T-helper 9 cell (primary cell): ENCODE measurements around the gene FIGNL2.
"Not testable (repeated sequence)": the region's sequence is repeated elsewhere in the genome, so short reads cannot be mapped to it uniquely, and the experiment has no call there.

Experiments
- DNase-seq: peaks from one replicate; pipeline ENCODE4 v3.0.0-alpha.2; 2020
- total RNA-seq, 2 donors: gene quantifications; one replicate each; lab custom pipeline; 2026; lab: John Stamatoyannopoulos, UW

FIGNL2 gene, protein sequence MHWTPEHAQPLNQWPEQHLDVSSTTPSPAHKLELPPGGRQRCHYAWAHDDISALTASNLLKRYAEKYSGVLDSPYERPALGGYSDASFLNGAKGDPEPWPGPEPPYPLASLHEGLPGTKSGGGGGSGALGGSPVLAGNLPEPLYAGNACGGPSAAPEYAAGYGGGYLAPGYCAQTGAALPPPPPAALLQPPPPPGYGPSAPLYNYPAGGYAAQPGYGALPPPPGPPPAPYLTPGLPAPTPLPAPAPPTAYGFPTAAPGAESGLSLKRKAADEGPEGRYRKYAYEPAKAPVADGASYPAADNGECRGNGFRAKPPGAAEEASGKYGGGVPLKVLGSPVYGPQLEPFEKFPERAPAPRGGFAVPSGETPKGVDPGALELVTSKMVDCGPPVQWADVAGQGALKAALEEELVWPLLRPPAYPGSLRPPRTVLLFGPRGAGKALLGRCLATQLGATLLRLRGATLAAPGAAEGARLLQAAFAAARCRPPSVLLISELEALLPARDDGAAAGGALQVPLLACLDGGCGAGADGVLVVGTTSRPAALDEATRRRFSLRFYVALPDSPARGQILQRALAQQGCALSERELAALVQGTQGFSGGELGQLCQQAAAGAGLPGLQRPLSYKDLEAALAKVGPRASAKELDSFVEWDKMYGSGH
- 0.91 to 1.7 reads per million in 2 donors for total RNA-seq

DNA sequence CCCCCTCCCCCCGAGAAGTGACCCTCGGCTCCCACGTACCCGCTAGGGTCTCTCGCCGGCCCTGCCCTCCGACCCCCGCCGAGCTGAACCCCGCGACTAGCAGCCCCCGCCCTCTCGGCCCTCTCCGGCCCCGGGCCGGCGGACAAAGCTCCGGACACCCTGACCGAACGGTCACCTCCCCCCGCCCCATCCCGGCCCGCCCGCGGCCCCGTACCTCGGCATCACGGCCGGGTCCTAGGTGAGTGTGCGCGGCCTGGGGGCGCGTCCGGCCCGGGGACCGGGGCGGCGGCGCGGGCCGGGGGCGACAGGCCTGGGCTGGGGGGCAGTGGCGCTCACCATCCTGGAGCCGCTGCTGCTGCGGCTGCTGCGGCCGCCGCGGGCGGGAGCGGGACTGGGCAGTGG is at the start of gene FIGNL2:
Gene FIGNL2 (minus strand): TSS at position 393 of the 402 bp plus-strand sequence. CDS start 26,305 bp downstream, outside the sequence.
- DNase-seq = no peak

DNA sequence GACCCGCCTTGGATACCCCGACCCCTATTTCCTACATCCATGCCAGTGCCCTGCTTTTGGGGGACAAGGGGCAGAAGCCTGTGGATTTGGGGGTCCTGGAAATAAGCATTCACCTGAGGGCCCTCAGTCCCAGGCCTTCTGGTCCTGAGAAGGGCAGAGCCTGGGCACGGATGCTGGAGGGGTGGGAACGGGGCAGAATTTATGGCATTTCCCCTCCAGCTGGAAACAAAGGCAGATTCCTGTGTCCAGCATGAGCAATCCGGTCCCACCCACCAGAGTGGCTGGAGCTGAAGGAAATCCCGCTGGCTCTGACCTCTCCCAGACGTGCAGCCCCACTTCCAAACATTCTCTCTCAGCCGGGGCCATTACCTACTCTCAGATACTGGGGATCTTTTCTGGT is 48.7 kb upstream of the FIGNL2 start:
- DNase-seq = no peak

DNA sequence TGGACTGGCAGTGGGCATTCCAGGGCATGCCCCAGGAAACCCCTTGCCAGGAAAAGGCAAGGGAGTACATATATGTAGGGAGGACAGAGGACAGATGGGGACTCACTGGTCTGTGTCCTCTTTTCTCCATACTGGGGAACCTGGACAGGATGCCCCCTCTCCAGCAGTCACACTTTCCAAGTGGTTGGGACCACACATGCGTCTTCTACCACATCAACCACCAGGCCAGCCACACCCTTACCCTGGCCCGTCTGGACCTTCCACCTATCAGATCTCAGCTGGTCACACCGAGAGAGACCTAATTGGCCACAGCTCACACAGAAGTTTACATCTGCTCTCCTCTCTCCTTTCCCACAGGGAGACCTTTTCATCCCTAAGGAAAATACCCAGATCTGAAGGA is 47.7 kb upstream of the FIGNL2 start:
- DNase-seq = no peak

DNA sequence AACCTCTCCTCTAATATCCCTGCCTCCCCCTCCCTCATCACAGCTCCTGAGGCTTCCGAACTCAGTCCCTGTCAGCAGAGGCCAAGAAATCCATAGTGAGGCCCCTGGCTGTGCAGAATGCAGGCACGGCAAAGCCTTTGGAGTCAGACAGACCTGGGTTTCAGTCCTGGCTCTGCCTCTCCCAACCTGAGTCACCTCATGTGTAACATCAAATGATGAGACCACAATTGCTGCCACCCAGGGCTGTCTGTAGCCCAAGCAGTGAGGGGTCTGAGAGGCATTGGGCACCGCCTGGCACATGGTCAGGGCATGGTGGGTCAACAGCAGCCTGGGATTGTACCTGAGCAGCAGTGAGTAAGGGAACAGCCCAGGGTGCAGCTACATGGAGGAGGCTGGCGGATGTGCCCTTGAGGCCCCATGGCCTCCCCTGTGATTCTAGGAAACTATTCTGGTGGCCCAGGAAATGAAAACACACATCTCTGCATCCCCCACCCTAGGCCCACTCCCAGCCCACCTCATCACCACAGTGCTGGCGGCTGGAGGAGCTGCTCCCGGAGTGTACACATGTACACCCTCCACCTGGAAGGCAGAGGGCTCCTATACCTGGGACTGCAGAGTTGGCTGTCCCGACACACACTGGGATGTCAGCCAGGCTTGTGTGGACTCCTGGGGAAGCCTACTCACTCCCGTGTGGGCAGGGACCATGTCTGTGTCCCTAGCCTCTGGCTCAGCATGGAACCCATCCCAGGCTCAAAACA is 47.0 kb upstream of the FIGNL2 start:
- no peak for DNase-seq

DNA sequence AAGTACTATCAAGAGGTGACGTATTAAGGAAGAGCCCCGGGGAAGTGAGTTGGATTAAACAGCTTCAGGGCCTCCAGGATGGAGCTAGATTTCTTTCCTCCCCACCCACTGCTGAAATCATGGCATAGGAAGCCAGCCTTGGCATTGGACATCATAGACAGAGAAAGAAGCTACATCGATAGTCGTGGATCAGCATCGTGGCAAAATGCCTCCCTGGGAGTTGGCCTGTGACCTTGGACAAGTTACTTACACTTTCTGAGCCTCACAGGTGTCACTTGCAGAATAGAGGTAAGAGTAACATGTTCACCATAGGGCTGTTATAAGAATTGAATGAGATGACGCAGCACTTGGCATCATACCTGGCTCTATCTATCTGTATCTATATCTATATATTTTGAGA is 45.3 kb upstream of the FIGNL2 start:
- DNase-seq = no peak

DNA sequence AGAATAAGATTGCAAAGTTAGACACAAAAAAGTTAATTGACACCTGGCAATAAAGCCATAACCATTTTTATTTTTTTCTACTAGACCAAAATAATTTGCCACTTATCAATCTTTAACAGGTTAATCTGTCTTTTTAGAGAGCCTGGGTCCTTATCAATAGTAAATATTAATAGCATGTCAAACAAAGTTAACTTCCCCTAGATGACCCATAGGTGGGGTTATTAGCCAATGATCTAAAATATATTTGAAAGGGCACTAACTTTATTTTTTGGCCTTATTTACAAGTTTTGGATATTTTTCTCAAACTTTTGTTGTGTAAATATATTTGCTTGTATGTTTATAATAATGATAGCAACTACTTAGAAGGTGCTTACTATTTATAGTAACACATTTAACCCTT is 43.3 kb upstream of the FIGNL2 start:
- DNase-seq = no peak

DNA sequence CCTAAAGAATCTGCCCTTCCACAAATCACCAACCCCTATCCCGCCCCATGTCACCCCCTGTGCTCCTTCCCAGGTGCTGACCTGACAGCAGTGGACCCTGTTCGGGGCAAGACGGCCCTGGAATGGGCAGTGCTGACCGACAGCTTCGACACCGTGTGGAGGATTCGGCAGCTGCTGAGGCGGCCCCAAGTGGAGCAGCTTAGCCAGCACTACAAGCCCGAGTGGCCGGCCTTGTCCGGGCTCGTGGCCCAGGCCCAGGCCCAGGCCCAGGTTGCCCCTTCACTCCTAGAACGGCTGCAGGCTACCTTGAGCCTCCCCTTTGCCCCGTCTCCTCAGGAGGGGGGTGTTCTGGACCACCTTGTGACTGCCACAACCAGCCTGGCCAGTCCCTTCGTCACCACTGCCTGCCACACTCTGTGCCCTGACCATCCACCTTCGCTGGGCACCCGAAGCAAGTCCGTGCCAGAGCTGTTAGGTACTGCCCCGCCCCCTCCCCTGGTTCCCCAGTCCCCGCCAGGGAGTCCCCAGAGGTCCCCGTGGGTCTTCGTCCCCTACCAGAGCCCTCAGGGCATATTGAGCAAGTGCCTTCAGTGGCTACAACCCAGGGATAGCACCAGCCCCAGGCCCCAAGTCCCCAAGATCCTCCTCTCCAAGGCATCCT is 42.1 kb upstream of the FIGNL2 start:
- no peak for DNase-seq

DNA sequence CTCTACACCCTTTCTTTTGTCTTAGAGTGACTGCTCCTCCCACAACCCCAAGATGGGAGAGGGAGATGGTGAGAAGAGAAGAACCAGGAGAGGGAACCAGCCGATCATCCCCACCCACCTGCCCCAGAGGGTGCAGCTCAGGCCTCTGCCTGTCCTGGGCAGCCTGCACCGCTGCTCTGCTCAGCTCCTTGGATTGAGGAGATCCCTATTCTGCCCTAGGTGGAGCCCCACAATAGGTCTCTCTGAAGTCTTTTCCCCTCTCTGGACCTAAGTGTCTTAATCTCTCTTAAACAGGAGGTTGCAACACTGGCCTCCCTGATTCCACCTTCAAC is 41.6 kb upstream of the FIGNL2 start:
- no peak for DNase-seq

DNA sequence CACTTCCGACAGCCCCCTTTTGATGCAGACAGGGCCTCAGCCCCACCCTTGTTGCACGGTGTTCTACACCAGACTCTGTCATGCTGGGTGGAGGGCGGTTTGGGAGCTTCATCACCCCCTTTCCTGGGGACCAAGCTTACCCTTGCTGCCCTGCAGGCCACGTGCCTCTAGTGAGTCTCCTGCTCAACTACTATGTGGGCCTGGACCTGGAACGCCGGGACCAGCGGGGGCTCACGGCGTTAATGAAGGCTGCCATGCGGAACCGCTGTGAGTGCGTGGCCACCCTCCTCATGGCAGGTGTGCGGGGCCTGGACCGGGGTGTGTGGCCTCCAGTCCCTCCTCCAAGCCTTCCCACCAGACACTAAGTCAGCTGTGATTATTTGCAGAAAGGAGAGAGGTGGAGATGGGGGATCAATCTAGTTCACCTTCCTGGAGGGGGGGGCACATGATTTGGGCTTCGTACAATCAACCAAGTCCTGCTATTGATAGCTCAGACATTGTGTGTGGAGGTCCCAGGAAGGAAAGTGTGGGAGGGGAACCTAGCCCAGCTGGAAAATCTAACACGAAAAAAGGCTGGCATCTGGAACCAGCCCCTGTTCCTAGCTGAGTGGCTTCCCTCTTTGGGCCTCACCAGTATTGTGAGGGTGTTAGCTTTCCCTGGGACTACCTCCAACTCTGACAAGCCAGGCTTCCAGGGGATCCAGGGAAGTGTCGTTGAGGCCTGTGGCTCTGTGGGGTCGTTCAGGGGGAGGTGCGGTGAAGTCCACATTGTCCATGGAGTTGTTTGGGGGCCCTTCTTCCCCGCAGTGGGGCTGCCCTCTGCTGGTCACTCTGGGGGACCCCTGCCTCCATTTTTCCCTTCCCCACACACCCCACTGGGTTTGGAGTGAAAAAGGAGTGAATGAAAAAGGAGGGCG is 41.0 kb upstream of the FIGNL2 start:
- DNase-seq = no peak

DNA sequence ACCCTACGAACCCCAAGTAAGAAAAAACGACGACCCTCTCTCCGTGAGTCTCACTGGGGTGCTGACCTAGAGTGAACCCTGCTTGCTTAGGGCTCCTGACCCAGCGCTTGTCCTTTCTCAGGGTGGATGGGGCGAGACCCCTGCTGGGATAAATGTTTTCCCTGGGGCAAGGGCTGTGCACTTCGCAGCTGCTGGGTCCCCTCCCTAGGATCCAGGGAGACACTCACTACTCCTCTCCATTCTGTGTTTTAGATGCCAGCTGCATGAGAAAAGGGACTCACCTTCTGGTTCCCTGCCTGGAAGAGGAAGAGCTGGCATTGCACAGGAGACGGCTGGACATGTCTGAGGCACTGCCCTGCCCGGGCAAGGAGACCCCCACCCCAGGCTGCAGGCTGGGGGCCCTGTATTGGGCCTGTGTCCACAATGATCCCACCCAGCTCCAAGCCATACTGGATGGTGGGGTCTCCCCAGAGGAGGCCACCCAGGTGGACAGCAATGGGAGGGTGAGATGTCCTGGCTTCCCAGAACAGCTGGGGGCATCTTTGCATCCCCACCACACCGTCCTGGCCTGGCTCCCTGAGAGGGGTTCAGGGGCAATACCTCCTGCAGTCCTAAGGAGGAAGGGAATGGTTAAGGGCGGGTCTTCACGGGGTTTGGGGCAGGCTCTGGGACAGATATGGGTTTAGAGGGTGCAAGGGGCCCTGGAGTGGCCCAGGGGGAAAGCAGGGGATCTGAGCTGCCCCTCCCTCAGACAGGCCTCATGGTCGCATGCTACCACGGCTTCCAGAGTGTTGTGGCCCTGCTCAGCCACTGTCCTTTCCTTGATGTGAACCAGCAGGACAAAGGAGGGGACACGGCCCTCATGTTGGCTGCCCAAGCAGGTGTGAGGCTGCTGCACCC is 40.0 kb upstream of the FIGNL2 start:
- no peak for DNase-seq

DNA sequence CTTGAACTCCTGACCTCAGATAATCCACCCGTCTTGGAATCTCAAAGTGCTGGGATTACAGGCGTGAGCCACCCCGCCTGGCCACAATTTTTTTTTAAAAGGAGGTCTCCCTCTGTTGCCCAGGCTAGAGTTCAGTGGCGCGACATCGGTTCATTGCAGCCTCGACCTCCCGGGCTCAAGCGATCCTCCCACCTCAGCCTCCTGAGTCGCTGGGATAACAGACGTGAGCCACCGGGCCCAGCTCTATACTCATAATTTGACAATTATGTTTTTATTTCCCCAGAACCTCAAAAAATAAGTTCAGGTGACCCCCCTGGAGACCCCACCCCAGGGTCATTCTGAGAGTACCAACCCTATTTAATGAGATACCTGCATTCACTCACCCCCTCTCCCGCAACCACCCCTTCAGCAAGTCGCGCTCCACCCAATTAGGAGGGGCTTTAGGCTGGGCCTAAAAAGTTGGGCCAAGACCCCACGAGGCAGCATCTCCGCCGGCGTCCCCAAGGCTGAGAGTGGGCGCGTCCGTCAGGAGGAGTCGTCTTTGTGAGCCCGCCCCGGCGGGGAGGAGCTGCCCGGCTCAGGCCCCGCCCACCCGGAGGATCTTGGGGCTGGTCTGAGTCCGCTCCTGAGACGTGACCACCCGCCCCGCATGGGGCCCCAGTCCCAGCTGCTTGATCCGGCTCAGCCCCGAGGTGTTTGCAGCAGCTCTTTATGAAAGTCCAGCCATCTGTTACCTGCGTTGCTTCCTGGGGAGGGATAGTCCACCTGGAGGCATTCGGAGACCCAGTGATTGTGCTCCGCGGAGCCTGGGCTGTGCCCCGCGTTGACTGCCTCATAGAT is 39.2 kb upstream of the FIGNL2 start, which contains the start of gene ANKRD33:
Gene ANKRD33 (plus strand): TSS at position 628 of the 840 bp plus-strand sequence. CDS start 84 bp downstream, at position 712.
- no peak for DNase-seq

DNA sequence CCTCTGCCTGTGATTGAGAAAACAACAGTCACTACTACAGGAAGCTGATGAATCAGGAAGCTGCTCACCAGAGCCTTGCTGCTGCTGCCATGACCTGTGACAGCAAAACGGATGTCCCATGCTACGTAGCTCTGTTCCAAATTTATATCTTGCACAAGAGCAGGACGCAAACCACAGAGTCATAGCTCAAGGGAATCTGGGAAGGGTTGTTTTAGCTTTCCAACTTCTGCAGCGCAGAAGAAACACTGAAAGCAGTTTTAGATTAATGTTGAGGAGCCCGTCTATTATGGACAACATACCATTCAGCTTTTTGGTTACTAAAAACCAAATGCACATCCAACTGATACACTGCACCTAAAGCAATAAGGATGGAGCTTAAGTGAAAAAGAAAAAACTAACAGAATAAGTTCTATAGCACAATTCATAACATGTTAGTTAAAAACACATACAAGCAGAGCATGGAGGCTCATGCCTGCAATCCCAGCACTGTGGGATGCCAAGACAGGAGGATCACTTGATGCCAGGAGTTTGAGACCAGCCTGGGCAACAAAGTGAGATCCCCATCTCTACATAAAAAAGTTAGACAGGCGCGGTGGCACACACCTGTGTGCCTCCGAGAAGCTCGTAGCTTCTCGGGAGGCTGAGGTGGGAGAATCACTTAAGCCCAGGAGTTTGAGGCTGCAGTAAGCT is 37.6 kb upstream of the FIGNL2 start:
- DNase-seq = no peak

DNA sequence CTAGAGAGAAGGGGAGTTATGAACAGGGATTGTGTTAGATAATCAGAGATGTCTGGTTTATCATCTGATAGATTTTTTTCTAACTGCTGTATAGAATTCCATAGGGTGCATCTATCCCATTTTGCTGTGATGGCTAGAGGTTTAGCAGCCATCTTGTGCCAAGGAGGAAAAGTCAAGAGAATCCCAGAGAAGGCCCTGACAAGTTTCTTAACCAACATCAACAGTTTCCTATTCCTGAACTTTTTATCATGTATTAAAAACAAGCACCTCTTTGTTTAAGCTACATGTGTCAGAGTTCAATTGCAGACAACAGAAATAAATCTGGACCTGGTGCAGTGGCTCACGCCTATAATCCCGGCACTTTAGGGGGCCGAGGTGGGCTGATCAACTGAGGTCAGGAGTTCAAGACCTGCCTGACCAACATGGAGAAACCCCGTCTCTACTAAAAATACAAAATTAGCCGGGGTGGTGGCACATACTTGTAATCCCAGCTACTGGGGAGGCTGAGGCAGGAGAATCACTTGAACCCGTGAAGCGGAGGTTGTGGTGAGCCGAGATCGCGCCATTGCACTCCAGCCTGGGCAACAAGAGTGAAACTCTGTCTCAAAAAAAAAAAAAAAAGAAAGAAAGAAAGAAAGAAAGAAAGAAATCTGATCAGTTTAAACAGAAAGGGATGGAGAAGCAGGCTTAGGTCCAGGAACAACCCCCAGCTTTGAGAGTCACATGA is 36.9 kb upstream of the FIGNL2 start:
- not testable (repeated sequence) for DNase-seq

DNA sequence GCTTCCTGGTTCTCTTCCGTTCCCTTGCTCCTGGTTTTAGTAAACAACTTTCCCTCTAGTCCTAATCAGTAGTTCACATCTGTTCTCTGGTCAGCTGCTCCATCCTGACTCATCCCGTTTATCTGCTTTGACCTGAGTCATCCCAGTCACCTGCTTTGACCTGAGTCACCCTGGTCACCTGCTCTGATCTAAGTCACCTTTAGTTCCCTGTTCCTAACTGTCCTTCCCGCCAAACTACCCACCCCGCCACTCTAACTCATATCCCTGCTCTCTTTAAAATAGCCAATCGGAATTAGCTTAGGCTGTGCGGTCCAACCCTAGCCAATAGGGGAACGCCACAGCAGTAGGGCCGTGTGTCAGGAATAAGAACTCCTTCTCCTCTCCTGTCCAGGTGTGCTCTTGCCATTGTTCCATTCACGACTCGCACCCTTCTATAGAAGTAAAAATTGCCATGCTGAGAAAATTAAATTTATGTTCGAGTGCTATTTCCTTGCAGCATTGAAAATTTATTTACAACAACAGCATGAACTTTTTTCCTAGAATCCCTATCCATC is 36.2 kb upstream of the FIGNL2 start:
- DNase-seq = no peak

DNA sequence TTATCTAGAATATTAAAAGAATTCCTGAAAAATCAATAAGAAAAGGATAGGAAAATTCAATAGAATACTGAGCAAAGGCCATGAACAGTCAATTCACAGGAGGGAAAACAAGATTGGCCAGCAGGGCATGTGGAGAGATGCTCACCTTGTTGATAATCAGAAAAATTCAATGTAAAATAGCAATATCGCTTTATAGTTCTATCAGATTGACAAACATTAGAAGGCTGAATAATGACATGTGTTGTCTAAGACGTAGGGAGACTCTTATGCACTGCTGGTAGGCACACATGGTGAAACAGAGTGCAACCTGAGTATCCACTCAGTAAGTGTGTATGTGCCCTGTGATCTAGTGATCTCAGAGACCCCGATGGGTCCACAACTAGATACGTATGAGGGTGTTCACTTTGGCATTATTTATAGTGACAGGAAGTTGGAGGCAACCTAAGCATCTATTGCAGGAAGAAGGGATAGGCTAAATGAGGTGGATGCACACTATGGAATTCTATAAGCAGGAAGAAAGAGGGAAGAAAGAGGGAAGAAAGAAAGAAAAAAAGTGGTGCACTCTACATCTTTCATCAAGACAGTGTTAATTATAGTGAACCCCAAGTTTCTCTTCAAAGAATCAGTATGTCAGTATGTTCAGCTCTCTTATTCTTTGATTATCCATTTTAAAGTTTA is 35.6 kb upstream of the FIGNL2 start:
- no peak for DNase-seq

DNA sequence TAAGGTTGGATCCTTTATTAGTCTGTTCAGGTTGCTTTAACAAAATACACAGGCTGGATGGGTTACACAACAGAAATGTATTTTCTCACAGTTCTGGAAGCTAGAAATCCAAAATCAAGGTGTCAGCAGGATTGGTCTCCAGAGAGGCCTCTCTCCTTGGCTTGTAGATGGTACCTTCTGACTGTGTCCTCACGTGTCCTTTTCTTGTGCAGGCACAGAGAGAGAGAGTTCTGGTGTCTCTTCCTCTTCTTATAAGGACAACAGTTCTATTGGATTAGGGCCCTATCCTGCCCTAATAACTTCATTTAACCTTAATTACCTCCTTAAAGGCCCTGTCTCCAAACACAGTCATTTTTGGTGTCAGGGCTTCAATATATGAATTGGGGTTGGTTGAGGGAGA is 34.8 kb upstream of the FIGNL2 start:
- DNase-seq = no peak

DNA sequence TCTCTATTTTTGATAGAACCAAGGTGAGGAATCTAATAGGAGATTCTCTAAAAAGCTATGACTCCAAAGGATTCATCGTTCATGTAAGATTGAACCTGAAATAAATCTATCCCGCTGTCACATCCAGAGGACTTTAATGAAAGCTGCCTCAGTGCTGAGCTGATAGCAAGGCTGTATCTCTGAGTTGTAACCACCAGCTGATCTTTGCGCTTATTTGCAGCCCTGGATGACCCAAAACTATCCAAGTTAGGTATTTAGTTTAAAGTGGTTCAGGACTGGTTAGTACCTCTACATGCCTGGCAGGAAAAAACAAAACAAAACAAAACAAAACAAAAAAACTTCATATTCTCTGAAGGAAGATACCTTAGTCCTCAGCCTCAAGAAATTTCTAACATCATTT is 30.6 kb upstream of the FIGNL2 start:
- DNase-seq = no peak

DNA sequence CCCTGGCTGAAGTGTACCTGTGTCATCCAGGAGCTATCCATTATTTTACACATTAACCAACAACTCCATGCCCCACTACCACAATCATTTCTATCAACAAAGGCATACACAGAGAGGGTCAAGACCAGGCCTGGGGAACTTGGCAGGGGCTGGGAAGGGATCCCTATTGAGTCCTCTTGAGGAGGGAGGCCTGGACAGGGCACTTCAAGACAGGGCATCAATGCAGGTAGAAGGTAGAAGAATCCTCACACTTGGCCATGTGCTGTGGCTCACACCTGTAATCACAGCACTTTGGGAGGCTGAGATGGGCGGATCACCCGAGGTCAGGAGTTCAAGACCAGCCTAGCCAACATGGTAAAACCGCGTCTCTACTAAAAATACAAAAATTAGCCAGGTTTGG is 26.0 kb upstream of the FIGNL2 start:
- no peak for DNase-seq
